ENCODE data around the gene YTHDF1. TPM values are rescaled to one million over a fixed set of nuclear protein-coding genes. Genes with fewer than 3 reads are reported as not detected.

Gene YTHDF1
- total and polyA plus RNA-seq, 2 of the 4 experiments (the other 2 are of a cell fraction), result 10.9 to 22.6 TPM

DNA sequence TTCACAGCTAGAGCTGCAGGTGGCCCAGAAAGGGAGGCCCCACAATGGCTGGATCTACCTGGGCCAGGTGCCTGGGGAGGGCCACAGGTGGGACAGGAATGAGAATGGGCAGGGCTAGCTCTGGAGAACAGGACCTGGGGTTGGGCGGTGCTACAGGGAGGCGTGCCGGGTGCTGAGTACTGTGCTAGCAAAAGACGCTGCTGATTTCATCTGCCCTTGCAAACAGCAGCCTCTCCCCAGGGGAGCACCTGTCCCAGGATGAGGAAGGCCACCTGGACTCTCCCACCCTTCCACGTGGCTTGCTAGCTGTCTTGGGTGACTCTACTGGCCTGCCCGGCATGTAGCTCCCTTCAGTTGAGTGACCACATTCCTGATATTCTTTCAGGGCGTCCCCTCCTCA is 6.6 kb upstream of the YTHDF1 start:
- no peak overlapping the region; the same call in 1 of the 2 replicates for H2AK5ac ChIP-seq (ENCODE audit: low read depth, low read length)
- intact Hi-C loops (cut with micrococcal nuclease) (loop anchor here (5.0 kb wide), 1 partner anchor 160 kb away; no protein-coding TSS in a partner anchor), dilution Hi-C loops (cut with HindIII; ENCODE audit: low sequenced_read_pairs, unreplicated experiment) (no loop called here), in situ Hi-C loops (cut with MboI; ENCODE audit: low sequenced_read_pairs) (no loop called here)
- H3K9me1 ChIP-seq (ENCODE audit: insufficient read depth, low read length), result no peaks in the 10 kb centered on the region
- CTCF ChIA-PET, result interaction anchor here (1.5 to 2.1 kb wide), 2 partner anchors 8 to 13 kb away, joined by 3 to 10 read pairs; no protein-coding TSS in a partner anchor
- H3K4ac ChIP-seq (ENCODE audit: low read depth, low read length), result no peak overlapping the region
- DNase-seq, result no peak
- no peak overlapping the region for H3K4me2 ChIP-seq (ENCODE audit: low read depth, low read length)
- ATAC-seq (ENCODE audit: low read depth), result no peak
- 63% methylated on average over 3 of the region's 7 CpGs; no CpG with 5 or more reads in 1 of the 2 experiments for WGBS, 2 experiments (ENCODE audit: extremely low coverage in 2 of 2, insufficient read length in 1 of 2)
- no peak overlapping the region for H2BK20ac ChIP-seq (ENCODE audit: low read depth, low read length)
- no peak overlapping the region for H3K4me3 ChIP-seq (ENCODE audit: insufficient read depth, low read depth, low read length)
- no peak overlapping the region for H3K9ac ChIP-seq (ENCODE audit: low read depth, low read length)
- no peaks in the 10 kb centered on the region for H3K9me3 ChIP-seq (ENCODE audit: control insufficient read depth, insufficient read depth, low read length)
- H4K8ac ChIP-seq (ENCODE audit: low read depth in 2 of 2, low read length in 2 of 2), result no peak overlapping the region
- H2AK9ac ChIP-seq (replicated peaks; ENCODE audit: low read depth, low read length, poor library complexity), result no peak overlapping the region
- H3K14ac ChIP-seq (replicated peaks; ENCODE audit: low read depth, low read length), result no peak overlapping the region
- no peak overlapping the region for H2BK5ac ChIP-seq (ENCODE audit: low read depth, low read length, poor library complexity, severe bottlenecking)
- no peak overlapping the region for H3K18ac ChIP-seq (ENCODE audit: low read depth, low read length)
- peaks cover 10% of the 10 kb centered on the region for H3K4me1 ChIP-seq (ENCODE audit: control insufficient read depth, insufficient read depth, low read length)
- H3K36me3 ChIP-seq (ENCODE audit: control insufficient read depth, insufficient read depth, low read length), result no peaks in the 10 kb centered on the region
- TF ChIP-seq MXI1 (IDR thresholded peaks at IDR 0.05; ENCODE audit: borderline replicate concordance, low read depth, low read length) (no peak), RCOR1 (IDR thresholded peaks at IDR 0.05; ENCODE audit: insufficient replicate concordance, low read length) (no peak), CHD1 (IDR thresholded peaks at IDR 0.05; ENCODE audit: low read depth, low read length) (no peak), FOS (IDR thresholded peaks at IDR 0.05; ENCODE audit: low read depth, low read length) (no peak), POLR2A (IDR thresholded peaks at IDR 0.05; ENCODE audit: low read depth, low read length) (no peak), RFX5 (IDR thresholded peaks at IDR 0.05; ENCODE audit: low read depth, low read length) (no peak), MAFK (IDR thresholded peaks at IDR 0.05; ENCODE audit: low read depth, low read length) (no peak), SMC3 (IDR thresholded peaks at IDR 0.05; ENCODE audit: low read depth, low read length) (no peak), CEBPB (IDR thresholded peaks at IDR 0.05; ENCODE audit: low read depth, low read length) (no peak), NFE2L2 (IDR thresholded peaks at IDR 0.05; ENCODE audit: low read depth, low read length) (no peak), RAD21 (IDR thresholded peaks at IDR 0.05; ENCODE audit: low read length) (no peak), BHLHE40 (IDR thresholded peaks at IDR 0.05; ENCODE audit: low read depth, low read length) (no peak), MAZ (IDR thresholded peaks at IDR 0.05; ENCODE audit: borderline replicate concordance, low read depth, low read length) (no peak)
- TF ChIP-seq, protein P1, sequence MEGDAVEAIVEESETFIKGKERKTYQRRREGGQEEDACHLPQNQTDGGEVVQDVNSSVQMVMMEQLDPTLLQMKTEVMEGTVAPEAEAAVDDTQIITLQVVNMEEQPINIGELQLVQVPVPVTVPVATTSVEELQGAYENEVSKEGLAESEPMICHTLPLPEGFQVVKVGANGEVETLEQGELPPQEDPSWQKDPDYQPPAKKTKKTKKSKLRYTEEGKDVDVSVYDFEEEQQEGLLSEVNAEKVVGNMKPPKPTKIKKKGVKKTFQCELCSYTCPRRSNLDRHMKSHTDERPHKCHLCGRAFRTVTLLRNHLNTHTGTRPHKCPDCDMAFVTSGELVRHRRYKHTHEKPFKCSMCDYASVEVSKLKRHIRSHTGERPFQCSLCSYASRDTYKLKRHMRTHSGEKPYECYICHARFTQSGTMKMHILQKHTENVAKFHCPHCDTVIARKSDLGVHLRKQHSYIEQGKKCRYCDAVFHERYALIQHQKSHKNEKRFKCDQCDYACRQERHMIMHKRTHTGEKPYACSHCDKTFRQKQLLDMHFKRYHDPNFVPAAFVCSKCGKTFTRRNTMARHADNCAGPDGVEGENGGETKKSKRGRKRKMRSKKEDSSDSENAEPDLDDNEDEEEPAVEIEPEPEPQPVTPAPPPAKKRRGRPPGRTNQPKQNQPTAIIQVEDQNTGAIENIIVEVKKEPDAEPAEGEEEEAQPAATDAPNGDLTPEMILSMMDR (conservative IDR thresholded peaks at IDR 0.05; ENCODE audit: low read depth, low read length), result no peak
- TF ChIP-seq, protein P2, sequence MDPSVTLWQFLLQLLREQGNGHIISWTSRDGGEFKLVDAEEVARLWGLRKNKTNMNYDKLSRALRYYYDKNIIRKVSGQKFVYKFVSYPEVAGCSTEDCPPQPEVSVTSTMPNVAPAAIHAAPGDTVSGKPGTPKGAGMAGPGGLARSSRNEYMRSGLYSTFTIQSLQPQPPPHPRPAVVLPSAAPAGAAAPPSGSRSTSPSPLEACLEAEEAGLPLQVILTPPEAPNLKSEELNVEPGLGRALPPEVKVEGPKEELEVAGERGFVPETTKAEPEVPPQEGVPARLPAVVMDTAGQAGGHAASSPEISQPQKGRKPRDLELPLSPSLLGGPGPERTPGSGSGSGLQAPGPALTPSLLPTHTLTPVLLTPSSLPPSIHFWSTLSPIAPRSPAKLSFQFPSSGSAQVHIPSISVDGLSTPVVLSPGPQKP (IDR thresholded peaks at IDR 0.05; ENCODE audit: borderline replicate concordance, low read depth, low read length), result no peak
- TF ChIP-seq, protein P3, sequence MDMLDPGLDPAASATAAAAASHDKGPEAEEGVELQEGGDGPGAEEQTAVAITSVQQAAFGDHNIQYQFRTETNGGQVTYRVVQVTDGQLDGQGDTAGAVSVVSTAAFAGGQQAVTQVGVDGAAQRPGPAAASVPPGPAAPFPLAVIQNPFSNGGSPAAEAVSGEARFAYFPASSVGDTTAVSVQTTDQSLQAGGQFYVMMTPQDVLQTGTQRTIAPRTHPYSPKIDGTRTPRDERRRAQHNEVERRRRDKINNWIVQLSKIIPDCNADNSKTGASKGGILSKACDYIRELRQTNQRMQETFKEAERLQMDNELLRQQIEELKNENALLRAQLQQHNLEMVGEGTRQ (IDR thresholded peaks at IDR 0.05; ENCODE audit: low read depth, low read length), result no peak
- H4K20me1 ChIP-seq (ENCODE audit: insufficient read depth, low read length), result peaks cover 15% of the 10 kb centered on the region; the same call in 1 of the 2 replicates
- H3K79me1 ChIP-seq (ENCODE audit: low read depth in 1 of 2, low read length in 2 of 2), result no peaks in the 10 kb centered on the region
- H2BK120ac ChIP-seq (ENCODE audit: low read depth, low read length), result no peak overlapping the region
- BruUV-seq (replicated peaks), result no TSS peak
- H4K91ac ChIP-seq (ENCODE audit: insufficient read depth, low read depth, low read length), result no peak overlapping the region
- peaks cover 28% of the 10 kb centered on the region for H3K27me3 ChIP-seq (ENCODE audit: control insufficient read depth, insufficient read depth, low read length)
- H3K56ac ChIP-seq (ENCODE audit: extremely low read depth, insufficient read depth, low read length), result no peak overlapping the region
- H3K23ac ChIP-seq (ENCODE audit: low read depth, low read length), result no peak overlapping the region
- no peak overlapping the region for H4K5ac ChIP-seq (ENCODE audit: low read depth, low read length)
- no peak overlapping the region for H3K27ac ChIP-seq (ENCODE audit: insufficient read depth, low read length)
- POLR2A ChIA-PET (ENCODE audit: unreplicated experiment), result no interaction called here
- H2AFZ ChIP-seq (replicated peaks; ENCODE audit: low read length, poor library complexity), result no peak overlapping the region
- H2BK15ac ChIP-seq (ENCODE audit: low read depth, low read length), result no peak overlapping the region
